HG03520 (cell line): Measurements from ENCODE around the gene VPS37D.
A peak's percentile ranks its signal among the peaks of the same experiment; 100 is the strongest.
"Not testable (repeated sequence)": the region's sequence is repeated elsewhere in the genome, so short reads cannot be mapped to it uniquely, and the experiment has no call there.

Source experiments
- ATAC-seq: cut with Tn5 transposase; IDR thresholded peaks from one replicate; pipeline ENCODE4 v1.9.1; 2021; ENCODE audit warnings: mild to moderate bottlenecking, moderate library complexity; ENCODE audit not compliant: unreplicated experiment

The VPS37D gene

GRCh38 chr7:73667344-73668102, at the start of gene VPS37D:
Gene VPS37D (plus strand): TSS chr7:73667831. CDS start chr7:73667959, 128 bp downstream.
- ATAC-seq: peak; percentile 87

- no peak for ATAC-seq
Measured at GRCh38 chr7:73618538-73618937, 49.1 kb upstream of the VPS37D start.

DNA sequence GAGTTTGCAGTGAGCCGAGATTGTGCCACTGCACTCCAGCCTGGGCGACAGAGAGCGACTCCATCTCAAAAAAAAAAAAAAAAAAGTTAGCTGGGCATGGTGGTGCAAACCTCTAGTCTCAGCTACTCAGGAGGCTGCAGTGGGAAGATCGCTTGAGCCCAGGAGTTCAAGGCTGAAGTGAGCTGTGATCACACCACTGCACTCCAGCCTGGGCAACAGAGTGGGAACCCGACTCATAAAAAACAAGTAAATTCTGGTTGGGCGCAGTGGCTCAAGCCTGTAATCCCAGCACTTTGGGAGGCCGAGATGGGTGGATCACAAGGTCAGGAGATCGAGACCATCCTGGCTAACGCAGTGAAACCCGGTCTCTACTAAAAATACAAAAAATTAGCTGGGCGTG, 48.2 kb upstream of the VPS37D start:
- not testable (repeated sequence) for ATAC-seq

DNA sequence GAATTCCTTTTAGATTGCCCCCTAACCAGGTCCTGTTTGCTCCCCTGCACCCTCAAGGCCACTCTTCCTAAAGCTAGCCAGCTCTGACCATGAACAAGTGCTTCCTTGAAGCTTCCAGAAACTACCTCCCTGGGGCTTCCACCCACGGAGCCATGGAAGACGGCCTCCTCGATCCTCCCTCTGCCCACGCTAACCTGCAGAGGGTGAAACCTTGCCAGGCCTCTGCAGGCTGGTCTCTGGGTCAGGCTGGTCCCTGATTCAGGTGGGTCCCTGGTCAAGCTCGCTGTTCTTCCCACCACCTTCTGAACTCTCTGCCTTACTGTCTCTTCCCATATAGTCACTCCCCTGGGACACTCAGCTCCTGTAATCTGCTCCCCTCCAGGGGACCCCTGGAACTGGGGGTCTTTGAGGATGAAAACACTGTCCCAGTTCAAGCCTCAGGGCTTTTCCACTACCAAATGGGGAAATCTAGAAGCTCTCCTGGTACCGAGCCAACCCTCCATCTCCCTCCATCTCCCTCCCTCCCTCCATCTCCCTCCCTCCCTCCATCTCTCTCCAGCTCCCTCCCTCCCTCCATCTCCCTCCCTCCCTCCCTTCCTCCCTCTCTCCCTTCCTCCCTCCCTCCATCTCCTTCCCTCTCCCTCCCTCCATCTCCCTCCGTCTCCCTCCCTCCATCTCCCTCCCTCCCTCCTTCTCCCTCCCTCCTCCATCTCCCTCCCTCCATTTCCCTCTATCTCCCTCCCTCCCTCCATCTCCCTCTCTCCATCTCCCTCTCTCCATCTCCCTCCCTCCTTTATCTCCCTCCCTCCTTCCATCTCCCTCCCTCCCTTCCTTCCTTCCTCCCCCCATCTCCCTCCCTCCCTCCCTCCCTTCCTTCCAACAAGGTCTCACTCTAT, 46.2 kb upstream of the VPS37D start:
- ATAC-seq: no peak

DNA sequence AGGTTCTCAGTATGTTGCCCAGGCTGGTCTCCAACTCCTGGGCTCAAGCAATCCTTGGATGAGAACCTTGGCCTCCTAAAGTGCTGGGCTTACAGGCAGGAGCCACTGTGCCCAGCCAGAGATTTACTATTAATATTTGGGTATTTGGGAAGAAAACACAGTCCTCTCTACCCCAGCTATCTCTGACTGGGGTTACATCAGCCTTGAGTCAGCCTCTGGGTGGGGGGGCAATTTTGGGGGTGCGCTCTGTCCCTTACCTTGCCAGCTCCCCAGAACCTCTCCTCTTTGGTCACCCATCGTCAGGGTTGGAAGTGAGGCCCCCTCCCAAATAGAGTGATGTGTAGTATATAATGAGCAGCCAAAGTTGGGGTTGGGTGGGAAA, 45.1 kb upstream of the VPS37D start:
- no peak for ATAC-seq

DNA sequence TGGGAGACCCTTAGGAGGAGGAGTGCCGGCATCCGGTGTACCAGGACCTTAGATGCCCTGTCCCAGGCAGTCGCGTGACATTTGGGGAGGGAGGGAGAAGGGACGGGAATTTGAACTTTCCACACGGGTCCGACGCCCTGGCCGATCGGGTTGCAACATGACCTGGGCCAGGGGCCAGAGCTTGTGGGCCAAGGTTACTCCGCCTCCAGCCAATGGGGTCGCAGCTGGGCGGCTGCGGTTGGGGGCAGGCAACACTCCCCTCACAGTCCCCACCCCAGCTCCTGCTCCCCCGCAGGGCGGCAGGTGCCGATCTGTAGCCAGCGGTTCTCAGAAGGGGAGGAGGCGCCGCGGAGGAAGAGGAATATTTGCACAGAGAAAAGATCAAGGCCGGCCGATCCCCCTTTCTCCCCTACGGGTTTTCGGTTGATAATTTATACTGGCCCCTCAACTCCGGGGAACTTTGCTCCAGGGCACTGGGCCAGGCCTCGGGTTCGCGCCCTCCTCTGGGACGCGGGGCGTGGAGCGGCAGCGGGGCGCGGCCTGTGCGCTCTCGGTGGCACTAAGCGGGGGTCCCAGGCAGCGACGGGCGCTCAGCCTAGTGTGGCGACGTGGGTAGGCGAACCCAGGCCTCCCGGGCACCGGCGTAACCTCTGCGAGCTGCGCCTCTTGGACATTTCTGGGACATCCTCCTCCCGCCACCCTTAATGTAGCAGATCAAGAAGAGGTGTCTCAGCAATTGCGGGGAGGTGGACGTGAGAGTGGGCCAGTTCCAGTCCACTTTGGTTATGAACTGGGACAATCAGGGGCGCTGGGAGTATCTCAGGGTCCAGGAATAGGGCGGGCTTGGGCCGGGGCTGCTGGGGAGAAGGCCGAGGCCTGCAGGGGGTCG, 44.5 kb upstream of the VPS37D start:
- ATAC-seq: no peak

DNA sequence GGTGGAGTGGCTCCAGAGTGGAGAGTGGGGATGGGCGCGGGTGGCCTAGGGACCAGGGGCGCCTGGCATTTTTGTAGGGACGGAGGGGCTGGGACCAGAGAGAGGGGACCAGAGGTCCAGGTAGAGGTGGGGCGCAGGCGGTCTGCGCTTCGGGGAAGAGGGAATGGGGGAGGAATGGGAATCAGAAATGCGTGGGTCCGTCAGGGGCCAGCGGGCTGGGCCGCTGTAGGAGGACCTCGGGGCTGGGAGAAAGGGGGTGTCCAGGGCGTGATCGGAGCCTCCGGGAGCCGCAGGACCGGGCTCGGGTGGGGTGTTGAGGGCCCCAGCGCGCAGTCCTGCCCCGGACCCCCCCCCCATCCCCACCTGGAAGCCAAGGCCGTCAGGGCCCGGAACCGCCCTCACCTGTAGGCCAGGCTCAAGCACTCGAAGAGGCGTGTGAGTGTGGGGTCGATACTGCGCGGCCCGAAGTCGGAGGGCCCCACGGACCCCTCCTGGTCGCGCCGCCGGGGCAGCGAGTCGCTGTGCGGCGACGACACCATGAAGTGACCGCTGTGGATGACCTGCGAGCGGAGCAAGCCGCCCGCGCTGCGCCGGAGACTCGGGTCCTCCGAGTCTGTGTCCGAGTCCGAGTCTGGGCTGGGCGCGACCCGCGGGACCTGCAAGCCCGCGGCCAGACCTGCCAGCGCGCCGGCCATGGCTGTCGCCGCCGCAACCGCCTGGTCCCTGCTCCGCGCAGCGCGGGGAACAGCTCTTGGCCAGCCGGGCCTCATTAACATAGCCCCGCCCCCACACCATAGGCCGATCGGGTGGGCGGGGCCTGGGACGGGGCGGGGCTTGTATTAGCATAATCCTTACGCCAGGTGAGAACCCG, 43.6 kb upstream of the VPS37D start, which contains the start of gene MLXIPL:
MLXIPL (minus strand) TSS at position 725 of the 871 bp plus-strand sequence; CDS start at position 695, 30 bp downstream.
- no peak for ATAC-seq

- ATAC-seq: no peak
Measured at GRCh38 chr7:73624669-73625001, 43.0 kb upstream of the VPS37D start.

DNA sequence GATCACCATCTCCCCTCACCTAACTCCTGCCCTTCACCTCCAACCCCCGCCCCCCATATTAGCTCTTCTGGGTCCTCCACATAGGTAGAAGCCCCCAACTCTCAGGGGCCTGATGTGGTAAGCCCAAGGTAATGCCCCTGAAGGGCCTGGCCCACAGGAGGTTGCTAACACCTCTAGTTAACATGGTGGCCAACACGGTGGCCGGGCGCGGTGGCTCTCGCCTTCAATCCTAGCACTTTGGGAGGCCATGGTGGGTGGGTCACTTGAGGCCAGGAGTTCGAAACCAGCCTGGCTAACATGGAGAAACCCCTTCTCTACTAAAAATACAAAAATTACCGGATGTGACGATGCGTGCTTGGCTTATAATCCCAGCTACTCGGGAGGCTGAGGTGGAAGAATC, 42.4 kb upstream of the VPS37D start:
- ATAC-seq: no peak

DNA sequence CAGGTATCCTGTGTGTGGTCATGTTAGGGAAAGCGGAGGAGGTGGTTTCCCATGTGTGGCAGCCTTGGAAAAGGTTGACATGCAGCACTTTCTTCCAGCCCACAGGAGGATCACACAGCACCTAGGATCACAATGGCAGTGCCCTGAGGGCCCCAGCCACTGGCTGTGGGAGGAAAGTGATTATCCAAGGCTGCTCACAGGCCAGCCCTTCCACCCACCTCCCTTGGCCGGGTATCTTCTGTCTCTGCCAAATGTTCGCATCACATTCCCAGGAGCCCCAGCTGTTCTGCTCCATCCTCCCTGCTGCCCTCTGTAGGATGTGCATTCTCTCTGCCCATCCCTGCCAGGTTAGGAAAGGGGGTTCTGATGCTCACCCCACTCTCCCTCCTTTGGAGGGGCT, 40.8 kb upstream of the VPS37D start:
- ATAC-seq: no peak

DNA sequence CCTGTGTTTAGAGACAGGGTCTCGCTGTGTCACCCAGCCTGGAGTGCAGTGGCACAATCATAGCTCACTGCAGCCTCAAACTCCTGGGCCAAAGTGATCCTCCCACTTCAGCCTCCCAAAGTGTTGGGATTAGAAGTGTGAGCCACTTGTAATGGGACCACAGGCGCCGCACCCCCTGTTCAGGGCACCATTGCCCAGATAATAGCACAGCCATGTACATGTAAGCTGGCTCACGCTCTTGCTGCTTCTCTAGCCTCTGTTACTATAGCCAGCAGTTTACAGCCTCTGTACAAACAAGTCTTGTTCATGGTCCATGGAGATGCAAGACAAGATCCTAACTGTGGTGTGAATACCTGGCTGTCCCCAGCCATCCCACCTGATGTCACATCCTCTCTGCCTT, 39.1 kb upstream of the VPS37D start:
- ATAC-seq: no peak

GRCh38 chr7:73631558-73631957, 36.1 kb upstream of the VPS37D start:
- no peak for ATAC-seq

GRCh38 chr7:73633323-73633722, 34.3 kb upstream of the VPS37D start:
- ATAC-seq: no peak

- no peak for ATAC-seq
Measured at GRCh38 chr7:73633844-73634243, 33.8 kb upstream of the VPS37D start.

DNA sequence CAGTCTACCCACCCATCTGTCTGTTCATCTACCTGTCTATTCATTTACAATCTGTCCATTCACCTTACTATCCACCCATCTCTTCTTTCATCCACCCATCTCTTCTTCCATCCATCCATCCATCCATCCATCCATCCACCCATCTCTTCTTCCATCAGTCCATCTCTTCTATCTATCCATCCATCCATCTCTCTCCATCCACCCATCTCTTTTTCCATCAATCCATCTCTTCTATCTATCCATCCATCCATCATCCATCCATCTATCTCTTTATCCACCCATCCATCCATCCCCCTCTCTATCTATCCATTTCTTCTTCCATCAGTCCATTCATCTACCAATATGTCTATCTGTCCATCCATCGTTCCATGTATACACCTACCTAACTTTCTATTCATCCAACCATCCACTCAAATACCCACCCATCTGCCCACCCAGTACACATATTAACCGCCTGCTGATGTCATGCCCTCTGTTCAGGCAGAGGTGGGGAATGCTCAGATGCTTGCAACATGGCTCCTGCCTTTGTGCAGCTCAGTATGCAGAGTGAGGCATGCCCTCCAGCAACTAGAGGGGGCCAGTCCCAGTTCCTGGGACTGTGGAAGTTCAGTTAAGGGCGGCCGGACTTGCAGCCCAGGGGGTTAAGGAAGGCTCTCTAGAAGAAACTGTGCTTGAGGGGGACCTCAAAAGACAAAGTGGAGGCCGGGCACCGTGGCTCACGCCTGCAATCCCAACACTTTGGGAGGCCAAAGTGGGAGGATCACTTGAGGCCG, 32.0 kb upstream of the VPS37D start:
- no peak for ATAC-seq

GRCh38 chr7:73638911-73639310, 28.7 kb upstream of the VPS37D start:
- ATAC-seq: no peak

DNA sequence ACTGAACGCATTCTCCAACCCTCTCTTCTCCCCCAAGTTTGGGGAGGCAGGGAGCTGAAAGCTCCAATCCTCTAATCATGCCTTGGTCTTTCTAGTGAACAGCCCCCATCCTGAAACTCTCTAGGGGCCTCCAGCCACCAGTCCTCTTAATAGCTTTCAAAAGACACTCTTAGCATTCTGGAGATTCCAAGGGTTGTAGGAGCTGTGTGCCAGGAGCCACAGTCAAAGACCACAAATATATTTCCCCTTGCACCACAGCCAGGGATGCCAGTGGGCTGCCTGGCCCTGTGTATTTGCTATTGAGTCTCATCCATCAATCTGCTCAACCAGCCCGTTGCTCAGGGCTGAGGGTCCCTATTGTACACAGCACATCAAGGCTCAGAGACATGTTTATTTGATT, 24.8 kb upstream of the VPS37D start:
- no peak for ATAC-seq

- no peak for ATAC-seq
Measured at GRCh38 chr7:73644688-73645286, 22.8 kb upstream of the VPS37D start.

- ATAC-seq: no peak
Measured at GRCh38 chr7:73645643-73646174, 21.9 kb upstream of the VPS37D start.
